Gastrocnemius medialis (tissue), 4 donors: ENCODE results near the gene TRIM15.

Source experiments
- CTCF ChIP-seq, 5 experiments: fragments of 450-650 bp in 3 of 5; fragments of 200-600 bp in 2 of 5; sonication (generic) in 2 of 5; IDR thresholded peaks in 4 of 5; conservative IDR thresholded peaks in 1 of 5; 1 replicate in 4 of 5; 2 replicates in 1 of 5; pipeline ENCODE4 v1.5.1; 2016 to 2019; ENCODE audit warnings: antibody characterized with exemption in 5 of 5, mild to moderate bottlenecking in 3 of 5, moderate library complexity in 3 of 5
- POLR2A ChIP-seq, 2 donors: fragments of 450-650 bp; IDR thresholded peaks; one replicate each; pipeline ENCODE4 v1.6.1; 2017; ENCODE audit warnings: antibody characterized with exemption in 2 of 2, mild to moderate bottlenecking in 2 of 2, moderate library complexity in 2 of 2

DNA sequence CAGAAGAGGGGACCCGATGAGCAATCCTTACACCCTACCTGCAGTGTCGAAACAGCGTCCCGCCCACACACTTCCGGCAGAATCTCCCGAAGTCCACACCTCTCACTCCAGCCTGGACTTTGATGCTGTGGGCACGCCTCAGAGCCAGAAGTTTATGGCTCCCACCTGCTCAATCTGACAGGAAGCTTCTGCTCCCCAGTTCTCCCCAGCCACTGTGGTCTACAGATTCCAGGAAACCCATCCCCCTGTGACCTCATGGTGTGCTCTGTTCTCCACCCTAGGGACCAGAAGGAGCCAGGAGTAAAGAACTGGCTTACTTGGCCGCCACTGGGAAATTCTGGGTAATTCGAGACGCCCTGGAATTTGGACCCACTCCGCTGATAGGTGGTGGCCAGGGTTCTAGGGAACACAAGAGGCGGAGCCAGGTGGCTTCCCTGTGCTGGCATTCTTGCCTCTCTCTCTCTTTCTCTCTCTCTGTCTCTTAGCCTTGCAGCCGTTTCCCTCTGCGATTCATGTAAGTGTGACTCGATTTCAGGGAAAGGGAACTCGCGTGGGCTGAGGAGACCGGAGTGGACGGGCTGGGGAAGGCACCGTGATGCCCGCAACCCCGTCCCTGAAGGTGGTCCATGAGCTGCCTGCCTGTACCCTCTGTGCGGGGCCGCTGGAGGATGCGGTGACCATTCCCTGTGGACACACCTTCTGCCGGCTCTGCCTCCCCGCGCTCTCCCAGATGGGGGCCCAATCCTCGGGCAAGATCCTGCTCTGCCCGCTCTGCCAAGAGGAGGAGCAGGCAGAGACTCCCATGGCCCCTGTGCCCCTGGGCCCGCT is at the start of gene TRIM15:
- TF ChIP-seq CTCF (IDR thresholded peaks at IDR 0.05 in 4 of 5, conservative IDR thresholded peaks at IDR 0.05 in 1 of 5) = no peak
- TF ChIP-seq POLR2A (IDR thresholded peaks at IDR 0.05) = no peak
